ENCODE results near the gene ADGRE2.

DNA sequence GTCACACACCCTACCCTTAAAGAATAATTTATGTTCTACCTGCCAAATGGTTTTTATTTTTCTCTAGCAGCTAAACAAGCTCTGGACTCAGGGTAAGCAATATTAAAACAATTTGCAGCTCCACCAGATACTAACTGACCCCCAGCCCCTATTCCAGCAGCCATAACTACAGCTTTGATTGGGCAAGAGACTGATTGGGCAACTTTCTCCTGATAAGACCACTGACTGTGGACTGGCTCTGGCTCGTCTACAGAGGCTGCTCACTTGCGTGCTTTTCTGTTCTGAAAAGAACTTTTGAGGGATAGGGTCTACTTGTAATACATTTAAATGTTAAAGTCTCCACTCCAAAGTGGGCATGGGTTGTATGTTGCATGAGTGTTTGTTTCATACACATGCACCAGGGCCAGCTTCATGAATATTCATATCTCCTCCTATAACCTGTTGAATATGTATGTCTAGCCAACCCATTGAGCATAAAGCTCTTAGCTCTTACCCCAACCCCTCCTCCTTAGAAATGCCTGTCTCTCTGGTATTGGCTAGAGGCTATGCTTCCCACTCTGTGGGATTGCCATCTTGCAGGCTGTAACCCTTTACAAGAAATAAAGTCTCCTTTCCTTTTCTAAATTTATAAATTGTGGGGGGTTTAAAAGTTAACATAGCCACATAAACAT is 36.8 kb upstream of the ADGRE2 start:
- TF ChIP-seq, protein P1, sequence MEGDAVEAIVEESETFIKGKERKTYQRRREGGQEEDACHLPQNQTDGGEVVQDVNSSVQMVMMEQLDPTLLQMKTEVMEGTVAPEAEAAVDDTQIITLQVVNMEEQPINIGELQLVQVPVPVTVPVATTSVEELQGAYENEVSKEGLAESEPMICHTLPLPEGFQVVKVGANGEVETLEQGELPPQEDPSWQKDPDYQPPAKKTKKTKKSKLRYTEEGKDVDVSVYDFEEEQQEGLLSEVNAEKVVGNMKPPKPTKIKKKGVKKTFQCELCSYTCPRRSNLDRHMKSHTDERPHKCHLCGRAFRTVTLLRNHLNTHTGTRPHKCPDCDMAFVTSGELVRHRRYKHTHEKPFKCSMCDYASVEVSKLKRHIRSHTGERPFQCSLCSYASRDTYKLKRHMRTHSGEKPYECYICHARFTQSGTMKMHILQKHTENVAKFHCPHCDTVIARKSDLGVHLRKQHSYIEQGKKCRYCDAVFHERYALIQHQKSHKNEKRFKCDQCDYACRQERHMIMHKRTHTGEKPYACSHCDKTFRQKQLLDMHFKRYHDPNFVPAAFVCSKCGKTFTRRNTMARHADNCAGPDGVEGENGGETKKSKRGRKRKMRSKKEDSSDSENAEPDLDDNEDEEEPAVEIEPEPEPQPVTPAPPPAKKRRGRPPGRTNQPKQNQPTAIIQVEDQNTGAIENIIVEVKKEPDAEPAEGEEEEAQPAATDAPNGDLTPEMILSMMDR (conservative IDR thresholded peaks at IDR 0.05; ENCODE audit: low read depth, low read length), result no peak
- TF ChIP-seq EZH2 (IDR thresholded peaks at IDR 0.05; ENCODE audit: low read length, unreplicated experiment), result no peak

Measured in PC-3 (cell line).